Epithelial cell of prostate (primary cell): ENCODE results near the gene FKBP5.
"Not testable (repeated sequence)": the region's sequence is repeated elsewhere in the genome, so short reads cannot be mapped to it uniquely, and the experiment has no call there.

Source experiments
- DNase-seq: peaks from one replicate; pipeline ENCODE4 v3.0.0-alpha.2; 2011; ENCODE audit warnings: low read depth, low spot score
- H3K27ac ChIP-seq: fragments of 450-650 bp; 2 replicates; pipeline ENCODE4 v1.5.1; 2017; ENCODE audit warnings: mild to moderate bottlenecking

The FKBP5 gene

DNA sequence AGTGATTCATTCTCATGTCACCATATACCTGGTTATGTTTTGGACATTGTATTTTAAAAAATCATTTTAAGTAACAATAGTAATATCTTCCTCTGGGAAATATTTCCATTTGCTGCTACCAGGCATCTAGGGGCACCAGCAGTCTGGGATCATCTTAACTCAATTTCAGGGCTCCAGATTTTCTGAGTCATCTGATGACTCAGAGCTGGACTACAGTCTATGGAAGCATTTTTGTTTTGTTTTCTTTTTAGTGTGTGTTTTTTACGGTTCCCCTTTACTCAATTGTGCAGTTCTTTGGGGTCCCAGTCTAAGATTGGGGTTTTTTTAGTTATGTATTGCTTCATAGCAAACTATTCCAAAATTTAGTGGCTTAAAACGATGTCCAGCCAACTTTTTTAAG, 5.7 kb upstream of the FKBP5 start:
- DNase-seq = no peak

DNA sequence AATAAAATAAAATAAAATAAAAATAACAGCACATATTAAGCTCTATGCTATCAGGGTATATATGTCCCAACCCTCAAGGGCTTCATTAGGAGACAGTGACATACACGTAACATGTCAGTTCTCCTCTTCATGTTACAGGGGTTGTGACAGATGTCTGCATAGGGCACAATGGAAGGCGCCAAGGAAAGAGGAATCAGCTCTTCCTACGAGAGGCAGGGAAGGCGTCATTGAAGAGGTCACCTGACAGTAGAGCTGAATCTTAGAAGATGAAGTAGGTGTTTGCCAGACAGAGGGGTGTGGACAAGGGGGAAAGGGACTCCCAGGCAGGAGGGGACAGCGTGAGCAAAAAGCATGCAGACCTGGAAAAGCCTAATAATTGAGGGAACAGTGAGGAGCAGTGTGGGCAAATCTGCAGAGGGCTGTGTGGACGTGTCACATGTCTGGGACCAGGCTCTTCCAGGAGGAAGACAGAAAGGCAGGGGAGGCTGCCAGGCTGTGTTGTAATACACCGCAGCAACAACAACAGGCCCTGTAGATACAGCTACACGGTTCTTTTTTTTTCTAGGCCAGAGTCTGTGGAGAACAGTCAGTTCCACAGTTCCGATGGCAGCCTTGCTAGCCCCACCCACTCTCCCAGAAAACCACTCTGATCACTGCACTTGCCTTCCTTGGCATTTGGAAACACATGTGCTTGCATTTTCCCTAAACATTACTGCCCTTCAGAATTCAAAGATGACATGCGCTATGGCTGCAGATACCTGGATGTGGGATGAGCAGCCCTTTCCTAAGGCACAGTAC, 2.5 kb upstream of the FKBP5 start:
- no peak for DNase-seq
- H3K27ac ChIP-seq = no peak overlapping the region

More for the DNA sequence above, 5.7 kb upstream of the FKBP5 start:
- no peak overlapping the region for H3K27ac ChIP-seq

DNA sequence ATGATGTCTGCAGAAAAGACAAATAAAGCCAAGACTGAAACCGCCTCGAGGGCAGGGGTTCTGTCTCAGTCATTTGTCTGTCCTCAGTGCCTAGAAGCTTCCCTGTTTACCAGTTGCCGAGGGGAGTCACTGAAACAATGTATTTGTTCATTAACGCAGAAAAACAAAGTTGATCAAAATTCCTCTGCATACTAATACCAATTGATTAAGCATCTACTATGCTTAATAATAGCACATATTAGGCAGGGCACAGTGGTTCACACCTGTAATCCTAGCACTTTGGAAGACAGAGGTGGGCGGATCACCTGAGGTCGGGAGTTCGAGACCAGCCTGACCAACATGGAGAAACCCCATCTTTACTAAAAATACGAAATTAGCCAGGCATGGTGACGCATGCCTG, 1.8 kb upstream of the FKBP5 start:
- DNase-seq = no peak

DNA sequence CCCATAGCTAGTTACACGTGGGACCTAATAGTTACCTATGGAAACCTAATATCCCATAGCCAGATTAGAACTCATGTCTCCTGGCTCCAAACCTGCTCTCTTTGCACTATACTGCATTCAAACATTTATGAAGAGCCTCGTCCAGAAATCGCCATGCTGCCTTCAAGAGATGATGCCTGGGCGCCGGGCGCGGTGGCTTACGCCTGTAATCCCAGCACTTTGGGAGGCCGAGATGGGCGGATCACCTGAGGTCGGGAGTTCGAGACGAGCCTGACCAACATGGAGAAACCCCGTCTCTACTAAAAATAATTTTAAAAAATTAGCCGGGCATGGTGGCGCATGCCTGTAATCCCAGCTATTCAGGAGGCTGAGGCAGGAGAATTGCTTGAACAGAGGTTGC, 1.3 kb upstream of the FKBP5 start:
- DNase-seq, H3K27ac ChIP-seq: not testable (repeated sequence)

More for the DNA sequence above, 1.8 kb upstream of the FKBP5 start:
- H3K27ac ChIP-seq = no peak overlapping the region

DNA sequence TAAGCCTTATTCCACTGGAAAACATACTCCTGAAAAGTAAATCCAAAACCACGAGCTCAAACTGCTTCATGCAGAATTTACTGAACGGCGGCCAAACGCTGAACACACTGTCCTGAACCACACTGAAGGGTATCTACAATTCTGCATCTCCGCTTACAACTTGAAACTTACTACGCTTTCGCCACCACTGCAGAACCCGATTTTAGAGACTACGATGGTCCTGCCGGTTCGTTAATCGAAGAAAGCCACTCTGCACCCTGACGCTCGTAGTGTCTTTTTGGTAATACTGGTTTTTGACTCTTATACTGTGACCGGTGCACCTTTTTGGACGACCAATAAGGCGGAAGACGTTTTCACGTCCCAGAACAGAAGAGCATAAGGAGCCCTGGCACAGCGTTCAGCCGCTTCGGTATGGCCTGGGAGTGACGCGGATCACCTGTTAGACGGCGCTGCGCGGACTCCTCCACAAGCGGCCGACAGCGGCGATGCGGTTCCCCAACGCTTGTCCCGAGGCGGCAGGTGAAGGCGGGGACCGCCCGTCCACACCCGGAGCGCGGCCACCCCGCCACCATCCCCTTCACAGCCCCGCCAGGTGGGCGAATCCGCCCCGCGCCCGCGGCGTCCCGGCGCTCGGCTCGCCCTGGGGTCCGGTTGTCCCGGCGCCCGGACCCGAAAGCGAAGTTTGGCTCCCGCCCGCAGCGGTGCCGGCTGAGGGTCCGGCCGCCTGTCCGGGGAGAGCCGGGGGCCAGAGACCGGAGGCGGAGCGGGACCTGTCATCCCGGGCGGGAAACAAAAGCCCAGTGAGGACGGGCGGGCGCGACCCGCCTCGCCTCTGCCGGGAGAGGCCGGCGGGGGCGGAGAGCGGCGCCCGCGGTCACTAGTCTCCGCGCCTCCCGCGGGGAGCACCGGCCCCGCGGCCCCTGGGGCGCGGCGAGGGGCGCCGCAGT, 784 bp downstream of the FKBP5 start:
- no peak for DNase-seq
- peak overlapping the region; percentile 35 for H3K27ac ChIP-seq

DNA sequence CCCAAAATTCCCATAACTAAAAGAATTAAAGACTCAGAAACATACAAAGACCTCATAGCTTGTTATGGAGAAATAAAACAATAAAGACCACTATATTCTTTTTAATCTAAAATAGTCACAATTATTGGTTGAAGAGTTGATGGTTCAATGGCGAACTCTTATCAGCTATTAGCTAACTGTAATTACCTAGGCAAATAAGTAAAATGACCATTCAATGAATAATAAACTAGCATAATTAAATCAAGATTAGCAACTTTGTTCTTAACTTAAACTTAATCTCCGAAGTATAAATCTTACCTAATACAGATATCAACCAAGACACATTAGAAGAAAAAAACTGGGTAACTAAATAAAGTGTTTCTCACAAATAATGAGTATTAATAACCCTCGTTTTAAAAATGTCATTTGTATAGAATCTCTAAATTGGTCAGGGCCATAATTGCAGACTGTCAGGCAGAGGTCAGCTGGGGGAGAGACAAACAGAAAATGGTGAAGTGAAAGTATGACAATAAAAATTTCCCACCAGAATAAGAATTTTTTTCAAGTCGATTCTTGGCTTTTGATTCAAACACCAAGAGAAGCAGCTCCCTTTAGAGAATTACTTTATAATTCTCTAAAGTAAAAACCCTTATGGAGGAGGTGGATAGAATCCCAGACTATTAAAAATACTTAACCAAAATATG, 1.7 kb downstream of the FKBP5 start:
- H3K27ac ChIP-seq = peak overlapping the region; percentile 35
- DNase-seq = no peak

DNA sequence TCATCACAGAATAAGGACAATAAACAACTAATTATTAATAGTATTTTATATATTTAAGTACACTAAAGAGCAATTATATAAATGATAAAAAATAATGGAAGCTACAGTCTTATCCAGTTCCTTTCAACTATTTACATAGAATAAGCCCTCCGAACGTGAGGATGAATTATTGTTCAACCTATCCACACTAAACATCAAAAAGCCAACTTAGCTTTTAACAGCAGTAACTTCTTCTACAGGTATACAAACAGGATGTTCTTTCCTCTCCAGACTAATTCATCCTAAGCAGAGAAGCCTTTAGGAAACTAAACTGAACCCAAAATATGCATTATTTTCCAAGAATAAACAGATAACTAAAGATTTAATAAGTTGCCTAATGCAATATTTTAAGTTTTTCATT, 2.3 kb downstream of the FKBP5 start:
- no peak overlapping the region for H3K27ac ChIP-seq
- DNase-seq = no peak

DNA sequence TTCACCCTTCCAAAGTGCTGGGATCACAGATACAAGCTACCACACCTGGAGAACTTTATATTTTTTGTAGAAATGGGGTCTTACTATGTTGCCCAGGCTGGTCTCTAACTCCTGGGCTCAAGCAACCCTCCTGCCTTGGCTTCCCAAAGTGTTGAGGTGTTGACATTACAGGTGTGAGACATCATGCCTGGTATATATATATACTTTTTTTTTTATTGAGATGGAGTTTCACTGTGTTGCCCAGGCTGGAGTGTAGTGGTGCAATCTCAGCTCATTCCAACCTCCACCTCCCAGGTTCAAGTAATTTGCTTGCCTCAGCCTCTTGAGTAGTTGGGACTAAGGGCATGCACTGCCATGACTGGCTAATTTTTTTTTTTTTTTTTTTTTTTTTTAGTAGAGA, 5.4 kb downstream of the FKBP5 start:
- no peak overlapping the region for H3K27ac ChIP-seq
- DNase-seq = no peak

DNA sequence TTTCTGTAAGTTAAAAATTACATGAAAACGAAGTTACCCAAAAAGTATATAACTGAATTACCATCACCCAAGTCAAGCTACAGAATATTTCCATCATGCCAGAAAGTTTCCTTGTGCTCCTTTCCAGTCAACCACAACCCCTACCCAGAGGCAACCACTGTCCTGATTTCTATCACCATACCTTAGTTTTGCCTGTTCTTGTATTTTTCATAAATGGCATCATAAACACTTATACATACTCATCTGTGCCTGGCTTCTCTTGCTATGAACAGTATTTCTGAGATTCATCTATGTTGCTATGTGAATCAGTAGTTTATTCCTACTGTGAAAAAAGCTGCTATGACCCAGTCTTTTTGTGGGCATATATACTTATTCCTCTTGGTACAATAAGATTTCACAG, 7.4 kb downstream of the FKBP5 start:
- no peak overlapping the region for H3K27ac ChIP-seq
- DNase-seq = no peak

DNA sequence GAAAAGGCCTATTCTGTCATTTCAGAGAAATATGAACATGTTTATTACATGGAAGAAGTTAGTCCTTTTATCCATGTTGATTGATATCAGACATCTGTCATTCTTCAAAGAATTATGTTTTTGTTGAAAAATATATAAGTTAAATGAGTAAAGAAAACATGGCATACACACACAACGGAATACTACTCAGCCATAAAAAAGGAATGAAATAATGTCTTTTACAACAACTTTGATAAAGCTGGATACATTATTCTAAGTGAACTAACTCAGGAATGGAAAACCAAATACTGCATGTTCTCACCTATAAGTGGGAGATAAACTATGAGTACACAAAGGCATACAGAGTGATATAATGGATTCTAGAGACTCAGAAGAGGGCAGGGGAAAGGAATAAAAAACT, 9.3 kb downstream of the FKBP5 start:
- no peak overlapping the region for H3K27ac ChIP-seq
- DNase-seq = no peak

DNA sequence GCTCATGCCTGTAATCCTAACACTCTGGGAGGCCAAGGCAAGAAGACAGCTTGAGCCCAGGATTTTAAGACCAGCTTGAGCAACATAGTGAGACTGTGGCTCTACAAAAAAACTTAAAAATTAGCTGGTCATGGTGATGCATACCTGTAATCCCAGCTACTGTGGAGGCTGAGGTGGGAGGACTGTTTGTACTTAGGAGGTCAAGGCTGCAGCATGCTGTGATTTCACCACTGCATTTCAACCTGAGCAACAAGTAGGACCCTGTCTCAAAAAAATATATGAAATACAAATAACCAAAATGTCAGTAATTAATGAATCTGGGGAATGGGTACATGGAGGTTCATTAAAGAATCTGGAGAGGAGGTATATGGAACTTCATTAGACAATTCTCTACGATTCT, 9.9 kb downstream of the FKBP5 start:
- no peak for DNase-seq
- H3K27ac ChIP-seq = no peak overlapping the region

DNA sequence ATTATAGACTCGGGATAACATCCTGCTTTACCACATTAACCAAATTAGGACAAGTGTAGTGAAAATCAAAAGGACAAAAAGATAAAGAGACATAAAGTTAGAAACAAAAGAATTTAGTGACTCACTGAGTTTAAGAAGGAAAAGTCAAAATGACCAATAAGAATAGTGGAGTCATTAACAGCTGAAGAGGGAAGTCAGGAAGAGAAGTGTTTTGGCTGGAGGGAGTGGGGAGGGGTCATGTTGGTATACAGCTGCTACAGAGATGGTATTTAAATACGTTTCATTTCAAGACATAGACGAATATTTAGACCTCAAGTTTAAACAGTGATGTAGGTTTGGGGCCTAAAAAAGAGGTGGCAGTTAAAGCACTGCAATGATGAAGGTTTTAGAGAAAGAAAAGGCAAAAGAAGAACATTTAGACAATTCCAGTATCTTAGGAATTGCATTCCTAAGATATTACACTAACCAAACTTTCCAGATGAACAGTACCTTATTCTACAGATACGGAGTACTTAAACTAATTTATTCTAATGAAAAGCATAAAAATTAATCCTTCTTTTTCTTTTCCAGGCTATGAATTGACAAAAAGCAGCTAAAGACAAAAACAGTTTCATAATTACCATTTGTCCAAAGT, 10.6 kb downstream of the FKBP5 start:
- no peak for DNase-seq
- no peak overlapping the region for H3K27ac ChIP-seq

DNA sequence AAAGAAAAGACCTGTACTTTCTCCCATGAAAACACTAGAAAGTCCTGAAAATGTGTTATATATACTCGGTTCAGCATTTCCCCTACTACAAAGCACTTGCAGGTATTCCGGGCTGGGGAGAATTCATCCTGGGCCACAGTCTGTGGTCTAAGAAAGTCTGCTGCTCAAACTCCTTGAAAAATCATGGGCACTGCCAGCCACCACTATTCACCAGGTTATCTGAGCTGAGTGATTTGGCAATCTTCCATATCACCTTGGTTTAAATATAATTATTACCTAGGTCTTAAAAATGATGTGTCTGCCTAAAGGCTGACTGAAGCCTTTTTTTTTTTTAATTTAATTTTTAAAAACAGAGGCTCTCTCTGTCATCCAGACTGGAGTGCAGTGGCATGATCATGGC, 11.3 kb downstream of the FKBP5 start:
- DNase-seq = no peak
- no peak overlapping the region for H3K27ac ChIP-seq

DNA sequence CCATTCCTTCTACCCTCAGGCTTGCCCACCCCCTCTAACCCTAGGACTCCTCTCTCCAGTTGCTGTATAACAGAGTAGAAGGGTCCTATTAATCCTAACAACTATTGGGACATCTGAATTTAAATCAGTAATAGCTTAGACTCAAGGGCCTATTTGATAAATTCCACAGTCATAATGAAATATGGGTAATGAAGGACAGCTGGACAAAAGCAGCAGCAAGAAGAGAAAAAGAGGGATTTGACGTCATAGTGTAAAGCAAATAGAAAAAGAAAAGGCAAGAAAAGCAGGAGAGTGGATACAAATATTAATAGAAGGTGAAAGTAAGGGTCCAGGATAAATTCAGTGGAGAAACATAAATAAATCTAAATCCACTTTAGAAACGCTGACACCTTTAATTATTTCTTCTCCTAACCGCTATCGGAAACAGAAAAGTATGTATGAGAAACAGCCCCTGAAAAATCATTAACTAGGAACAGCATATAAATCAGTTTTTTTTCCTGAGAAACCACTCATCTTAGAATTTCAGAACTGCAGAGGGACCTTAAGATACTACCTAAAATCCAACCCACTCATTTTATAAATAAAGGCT, 12.8 kb downstream of the FKBP5 start:
- no peak overlapping the region for H3K27ac ChIP-seq
- no peak for DNase-seq

DNA sequence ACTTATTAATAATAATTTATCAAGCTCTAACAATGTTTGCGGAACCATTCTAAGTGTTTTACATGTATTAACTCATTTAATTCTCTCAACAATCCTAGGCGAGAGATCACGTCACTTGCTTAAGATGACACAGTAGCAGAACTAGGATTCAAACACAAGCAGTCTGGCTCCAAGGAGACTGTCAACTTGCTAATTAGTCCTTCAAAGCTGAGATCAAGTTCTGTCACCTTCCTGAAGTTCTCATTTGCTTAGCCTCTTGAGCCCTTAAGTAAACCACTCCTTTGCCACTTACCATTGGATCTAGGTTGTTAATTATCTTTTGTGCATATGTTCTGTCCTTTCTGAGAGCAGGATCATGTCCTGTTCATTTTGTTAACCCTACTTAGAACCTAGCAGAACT, 14.1 kb downstream of the FKBP5 start:
- no peak for DNase-seq
- no peak overlapping the region for H3K27ac ChIP-seq

DNA sequence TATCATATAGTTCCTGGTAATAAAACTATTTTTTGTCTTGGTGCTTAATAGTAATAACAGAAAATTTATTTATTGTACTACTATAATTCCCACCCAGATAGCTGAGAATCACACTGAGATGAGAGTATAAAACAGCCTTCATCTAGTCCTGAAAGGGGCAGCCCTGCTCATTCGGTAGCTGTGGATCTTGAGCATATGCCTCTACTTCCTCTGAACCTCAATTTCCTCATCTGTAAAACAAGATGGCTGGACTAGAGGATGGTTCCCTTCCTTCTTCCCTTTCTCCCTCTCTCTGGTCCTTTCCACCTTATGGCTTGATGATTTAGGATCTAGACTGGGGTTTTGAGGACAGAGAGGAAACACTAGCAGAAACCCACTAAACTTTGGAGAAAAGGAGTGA, 15.0 kb downstream of the FKBP5 start:
- no peak overlapping the region for H3K27ac ChIP-seq
- DNase-seq = no peak

DNA sequence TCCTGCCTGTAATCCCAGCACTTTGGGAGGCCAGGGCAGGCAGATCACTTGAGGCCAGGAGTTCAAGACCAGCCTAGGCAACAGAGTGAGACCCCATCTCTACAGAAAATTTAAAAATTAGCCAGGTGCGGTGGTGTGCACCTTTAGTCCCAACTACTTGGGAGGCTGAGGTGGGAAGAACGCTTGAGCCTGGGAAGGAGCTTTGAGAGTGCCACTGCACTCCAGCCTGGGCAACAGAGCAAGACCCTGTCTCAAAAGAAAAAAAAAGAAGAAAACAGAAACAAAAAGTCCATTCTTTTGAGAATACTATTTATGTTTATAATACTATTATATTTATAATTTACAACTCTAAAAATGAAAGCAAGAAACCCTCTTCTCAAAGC, 15.4 kb downstream of the FKBP5 start:
- not testable (repeated sequence) for H3K27ac ChIP-seq, DNase-seq

DNA sequence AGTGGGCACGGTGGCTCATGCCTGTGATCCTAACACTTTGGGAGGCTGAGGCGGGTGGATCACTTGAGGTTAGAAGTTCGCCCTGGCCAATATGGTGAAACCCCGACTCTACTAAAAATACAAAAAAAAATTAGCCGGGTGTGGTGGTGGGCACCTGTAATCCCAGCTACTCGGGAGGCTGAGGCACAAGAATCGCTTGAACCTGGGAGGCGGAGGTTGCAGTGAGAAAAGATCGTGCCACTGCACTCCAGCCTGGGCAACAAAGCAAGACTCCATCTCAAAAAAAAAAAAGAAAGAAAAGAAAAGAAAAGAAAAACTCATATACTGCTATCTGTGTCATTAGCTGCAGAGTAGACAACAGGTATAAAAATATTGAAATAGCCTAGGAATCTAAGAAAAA, 18.3 kb downstream of the FKBP5 start:
- not testable (repeated sequence) for H3K27ac ChIP-seq, DNase-seq

DNA sequence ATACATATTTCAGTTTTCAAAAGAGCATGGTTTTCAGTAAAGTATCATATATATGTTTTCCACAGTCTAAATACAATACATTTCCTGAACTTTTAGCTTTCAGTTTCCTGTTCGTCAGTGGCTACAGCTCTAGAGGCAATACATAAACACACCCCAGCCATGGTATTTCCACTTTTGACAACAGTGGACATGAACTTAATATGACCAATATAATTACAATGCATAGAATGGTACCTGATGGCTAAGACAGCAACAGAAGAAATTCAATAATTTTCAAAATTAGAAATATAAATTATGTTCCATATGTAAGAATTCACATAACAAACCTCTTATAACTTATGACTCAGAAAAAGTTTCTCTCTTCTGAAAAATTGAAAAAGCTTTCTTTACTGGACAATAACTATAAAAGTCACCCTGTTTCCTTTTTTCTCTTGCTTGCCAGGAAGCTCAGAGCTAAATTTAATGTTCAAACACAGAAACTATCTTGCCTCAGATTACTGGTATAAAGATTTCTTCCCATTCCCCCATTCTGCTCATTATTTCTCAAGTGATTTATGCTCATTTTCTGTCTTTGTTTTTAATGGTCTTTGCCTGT, 19.2 kb downstream of the FKBP5 start:
- DNase-seq = no peak
- peak overlapping the region; percentile 41 for H3K27ac ChIP-seq
